ENCODE data around the gene IL37.
"Not testable (repeated sequence)": the region's sequence is repeated elsewhere in the genome, so short reads cannot be mapped to it uniquely, and the experiment has no call there.

Gene IL37

GRCh38 chr2:112891385-112891831 lies 19.6 kb upstream of the IL37 start:
- DNase-seq: no peak

- no peak for DNase-seq
Measured at GRCh38 chr2:112893752-112894151, 17.2 kb upstream of the IL37 start.

- no peak for DNase-seq
Measured at GRCh38 chr2:112896909-112897623, 13.9 kb upstream of the IL37 start.

DNA sequence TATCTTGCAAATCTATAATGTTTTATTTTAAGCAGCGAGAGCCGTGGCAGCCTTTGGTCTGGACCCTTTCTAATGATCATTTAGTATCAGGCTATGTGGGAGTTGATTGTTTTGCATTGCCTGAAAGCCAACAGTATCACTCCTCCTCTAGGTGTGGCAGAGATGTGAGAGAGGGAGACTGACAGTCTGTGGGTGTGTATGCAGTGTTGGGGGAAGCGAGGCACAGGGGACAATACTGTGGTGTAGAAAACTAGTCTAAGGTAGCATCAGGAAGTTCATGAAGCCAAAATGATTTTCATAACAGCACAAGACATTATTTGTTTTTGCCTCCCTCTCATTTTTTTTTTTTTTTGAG lies 13.4 kb upstream of the IL37 start:
- DNase-seq: no peak

- not testable (repeated sequence) for DNase-seq
Measured at GRCh38 chr2:112901431-112902065, 9.4 kb upstream of the IL37 start.

DNA sequence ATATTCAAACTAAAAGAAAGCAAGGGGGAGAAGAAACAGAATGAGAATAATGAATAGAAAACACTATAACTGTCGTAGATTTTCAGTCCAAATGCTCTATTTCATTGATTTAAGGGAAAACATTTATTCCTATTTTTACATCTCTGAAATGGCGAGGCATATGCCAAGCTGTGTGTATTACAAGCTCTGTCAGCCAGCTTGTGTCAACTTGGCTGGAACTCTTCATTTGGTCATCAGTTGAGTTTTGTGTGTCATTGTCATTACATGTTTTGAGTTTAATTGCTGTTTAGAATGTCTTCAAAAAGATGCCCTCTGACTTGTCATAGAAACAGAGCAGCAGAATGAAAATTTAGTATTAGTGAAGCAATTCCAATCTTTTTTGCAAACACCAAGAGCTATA lies 8.1 kb upstream of the IL37 start:
- DNase-seq: no peak

GRCh38 chr2:112904883-112905282 lies 6.1 kb upstream of the IL37 start:
- DNase-seq: no peak

GRCh38 chr2:112906276-112906675 lies 4.7 kb upstream of the IL37 start:
- no peak for DNase-seq

DNA sequence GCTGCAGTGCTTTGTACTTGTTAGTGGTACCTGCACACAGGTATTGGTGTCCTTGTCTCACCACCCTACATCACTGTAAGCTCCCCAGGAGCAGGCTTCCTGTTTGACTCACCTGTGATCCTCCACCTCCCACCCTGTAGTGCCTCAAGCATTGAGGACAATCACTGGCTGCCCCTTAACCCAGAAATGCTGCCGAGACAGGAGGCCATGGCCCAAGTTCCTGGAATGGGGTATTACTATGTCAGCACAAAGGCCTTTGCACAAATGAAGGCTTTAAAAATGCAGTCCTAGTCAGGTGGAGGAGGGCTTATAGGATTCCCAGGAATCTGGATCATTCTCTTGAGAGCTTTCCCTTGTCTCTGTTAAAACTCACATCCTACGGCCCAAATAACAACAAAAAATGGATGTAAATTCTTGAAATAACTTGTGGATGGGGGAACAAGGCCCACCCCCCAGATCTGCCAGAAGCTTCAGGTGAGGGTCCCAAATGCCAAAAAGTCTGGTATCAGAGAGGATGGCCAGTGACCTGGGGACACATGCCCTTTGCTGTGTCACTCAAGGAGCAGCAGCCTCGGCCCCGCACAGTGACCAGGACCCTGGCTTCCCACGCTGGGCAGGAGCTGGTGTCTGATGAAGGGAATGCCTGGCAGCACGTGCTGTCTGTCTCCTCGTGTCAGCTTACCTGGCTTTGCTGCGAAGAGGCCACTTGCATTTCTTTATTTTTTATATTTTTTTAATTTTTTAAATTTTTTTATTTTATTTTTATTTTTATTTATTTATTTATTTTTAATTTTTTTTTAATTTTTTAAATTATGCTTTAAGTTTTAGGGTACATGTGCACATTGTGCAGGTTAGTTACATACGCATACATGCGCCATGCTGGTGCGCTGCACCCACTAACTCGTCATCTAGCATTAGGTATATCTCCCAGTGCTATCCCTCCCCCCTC lies 3.7 kb upstream of the IL37 start:
- no peak for DNase-seq

DNA sequence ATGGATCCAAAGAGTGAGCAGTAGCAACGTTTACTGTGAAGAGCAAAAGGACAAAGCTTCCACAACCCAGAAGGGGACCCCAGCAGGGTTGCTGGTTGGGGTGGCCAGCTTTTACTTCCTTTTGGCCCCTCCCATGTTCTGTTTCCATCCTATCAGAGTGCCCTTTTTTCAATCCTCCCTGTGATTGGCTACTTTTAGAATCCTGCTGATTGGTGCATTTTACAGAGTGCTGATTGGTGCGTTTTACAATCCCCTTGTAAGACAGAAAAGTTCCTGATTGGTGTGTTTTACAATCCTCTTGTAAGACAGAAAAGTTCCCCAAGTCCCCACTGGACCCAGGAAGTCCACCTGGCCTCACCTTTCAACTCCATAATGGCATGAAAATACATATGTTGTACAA lies 2.4 kb upstream of the IL37 start:
- not testable (repeated sequence) for DNase-seq

GRCh38 chr2:112910219-112910618 lies 746 bp upstream of the IL37 start:
- no peak for DNase-seq

DNA sequence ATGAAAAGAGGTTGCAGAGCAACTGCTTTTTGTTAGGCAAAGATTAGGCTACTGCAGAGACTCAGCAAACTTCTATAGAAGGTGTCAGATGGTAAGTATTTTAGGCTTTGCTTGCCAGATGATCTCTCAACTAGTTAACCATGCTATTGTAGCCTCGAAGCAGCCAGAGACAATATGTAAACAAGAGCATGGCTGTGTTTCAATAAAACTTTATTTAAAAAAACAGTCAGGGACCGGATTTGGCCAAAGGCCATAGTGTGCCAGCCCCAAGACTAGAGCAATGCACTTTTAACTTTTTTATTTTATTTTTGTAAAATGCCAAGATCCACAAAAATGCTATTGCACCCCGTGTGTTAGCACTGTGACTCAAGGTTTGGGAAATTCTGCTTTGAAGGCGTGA lies 1.4 kb downstream of the IL37 start:
- DNase-seq: no peak

- DNase-seq: no peak
Measured at GRCh38 chr2:112915300-112916144, 4.6 kb downstream of the IL37 start.

GRCh38 chr2:112916145-112916571 lies 5.2 kb downstream of the IL37 start:
- no peak for DNase-seq

- DNase-seq: no peak
Measured at GRCh38 chr2:112916625-112917247, 5.8 kb downstream of the IL37 start.

DNA sequence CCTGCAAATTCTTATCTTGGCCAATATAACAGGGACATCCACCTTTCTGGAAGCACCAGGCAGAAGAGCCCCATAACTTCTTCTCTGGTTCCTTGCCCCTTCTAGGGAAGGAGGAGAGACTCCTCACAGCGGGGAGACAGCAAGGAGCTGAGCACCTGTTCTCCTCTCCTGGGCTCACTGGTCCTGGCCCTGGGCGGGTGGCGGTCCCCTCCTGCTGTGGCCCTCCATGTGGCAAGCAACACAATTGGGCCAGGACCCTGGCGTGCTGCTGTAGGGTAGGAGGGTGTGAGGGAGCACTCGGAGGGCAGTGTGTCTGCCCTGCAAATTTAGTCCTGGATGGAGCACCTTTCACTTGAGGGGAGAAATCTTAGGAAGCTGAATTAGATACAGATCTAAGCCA lies 6.9 kb downstream of the IL37 start:
- DNase-seq: no peak

DNA sequence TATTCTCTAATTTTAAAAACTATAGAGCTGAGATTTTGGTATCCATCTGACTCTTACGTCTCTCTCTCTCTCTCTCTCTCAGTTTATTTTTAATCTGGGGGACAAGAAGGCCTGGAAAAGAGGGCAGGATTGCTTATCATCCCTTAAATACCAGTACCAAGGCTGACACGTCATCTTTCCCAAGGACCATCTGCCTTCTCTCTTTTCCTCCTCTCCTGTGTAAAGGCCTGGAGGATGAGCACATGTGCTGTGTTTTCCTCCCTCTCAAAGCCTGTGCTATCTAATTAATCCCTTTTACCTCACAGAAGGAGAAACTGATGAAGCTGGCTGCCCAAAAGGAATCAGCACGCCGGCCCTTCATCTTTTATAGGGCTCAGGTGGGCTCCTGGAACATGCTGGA lies 7.3 kb downstream of the IL37 start:
- DNase-seq: no peak

- DNase-seq: no peak
Measured at GRCh38 chr2:112919086-112919485, 8.1 kb downstream of the IL37 start.

DNA sequence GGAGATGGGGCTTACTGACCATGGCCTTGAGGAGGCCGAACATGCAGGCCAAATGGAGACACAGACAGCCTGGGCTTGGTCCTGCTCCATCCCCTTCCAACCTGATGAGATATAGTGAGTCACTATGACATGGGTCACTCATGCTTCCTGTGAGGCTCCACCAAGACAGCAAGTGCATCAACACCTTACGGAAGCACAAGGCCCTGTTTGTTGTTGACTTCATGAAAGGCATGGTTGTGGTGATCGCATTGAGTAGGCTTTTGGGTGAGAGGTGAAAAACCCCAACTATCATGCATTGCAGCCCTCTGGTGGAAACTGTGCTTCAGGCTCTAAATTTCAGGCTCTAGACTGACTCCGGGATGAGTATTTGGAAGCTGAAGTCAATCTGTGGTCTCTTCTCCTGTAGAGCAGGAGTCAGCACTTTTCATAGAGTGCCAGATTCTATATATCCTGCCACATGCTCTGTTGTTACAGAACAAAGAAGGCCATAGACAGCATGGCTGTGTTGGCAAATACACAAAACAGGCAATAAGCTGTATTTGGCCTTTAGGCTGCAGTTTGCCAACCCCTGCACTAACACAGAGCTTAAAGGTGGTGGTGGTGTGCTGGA lies 10.1 kb downstream of the IL37 start:
- DNase-seq: no peak

- DNase-seq: no peak
Measured at GRCh38 chr2:112921982-112922381, 11.0 kb downstream of the IL37 start.

GRCh38 chr2:112923237-112923966 lies 12.4 kb downstream of the IL37 start:
- DNase-seq: no peak
